ENCODE data around the gene CGAS. TPM values are rescaled to one million over a fixed set of nuclear protein-coding genes. Genes with fewer than 3 reads are reported as not detected.

Gene CGAS
- total RNA-seq, 1 experiment from 2014 or later: 6.4 TPM

- no peak for TF ChIP-seq USF1 (CRISPR knock-in tag; IDR thresholded peaks at IDR 0.05)
- TF ChIP-seq CTCF (IDR thresholded peaks at IDR 0.05): no peak
Measured at GRCh38 chr6:73443555-73443954, 8.5 kb downstream of the CGAS start (continued).

- ATAC-seq (no peak), DNase-seq (ENCODE audit: low spot score) (no peak)
- ChIA-PET CTCF (no interaction called here), POLR2A (no interaction called here)
- Mint-ChIP-seq H3K27ac (no peak overlapping the region), H3K9me3 (no peaks in the 10 kb centered on the region), H3K27me3 (ENCODE audit: low read depth) (no peaks in the 10 kb centered on the region), H3K4me1 (no peaks in the 10 kb centered on the region), H3K36me3 (peaks cover 4% of the 10 kb centered on the region; the same call in 1 of the 2 replicates), H3K4me3 (no peak overlapping the region)
- no peak for TF ChIP-seq ZNF232 (CRISPR knock-in tag; IDR thresholded peaks at IDR 0.05)
Measured at GRCh38 chr6:73435236-73435635, 16.9 kb downstream of the CGAS start.

- POLR2A ChIA-PET: no interaction called here
- DNase-seq (ENCODE audit: low spot score): no peak
- Mint-ChIP-seq H3K36me3 (peaks cover 11% of the 10 kb centered on the region), H3K4me1 (no peaks in the 10 kb centered on the region), H3K9me3 (no peaks in the 10 kb centered on the region), H3K4me3 (no peak overlapping the region), H3K27ac (no peak overlapping the region), H3K27me3 (ENCODE audit: low read depth) (no peaks in the 10 kb centered on the region)
- no peak for ATAC-seq
- TF ChIP-seq ESRRA (CRISPR knock-in tag; IDR thresholded peaks at IDR 0.05; ENCODE audit: borderline replicate concordance) (no peak), MAX (CRISPR knock-in tag; IDR thresholded peaks at IDR 0.05) (no peak), SOX15 (CRISPR knock-in tag; IDR thresholded peaks at IDR 0.05) (no peak), NR3C1 (CRISPR knock-in tag; conservative IDR thresholded peaks at IDR 0.05; ENCODE audit: low read depth) (no peak), NFE2L1 (CRISPR knock-in tag; IDR thresholded peaks at IDR 0.05) (no peak), NR1H2 (CRISPR knock-in tag; IDR thresholded peaks at IDR 0.05) (no peak), ZNF263 (CRISPR knock-in tag; IDR thresholded peaks at IDR 0.05; ENCODE audit: low read depth) (no peak), NR2C2 (CRISPR knock-in tag; IDR thresholded peaks at IDR 0.05) (no peak), GABPB1 (CRISPR knock-in tag; IDR thresholded peaks at IDR 0.05) (no peak)
- CTCF ChIA-PET: no interaction called here
Measured at GRCh38 chr6:73421534-73421933, 30.6 kb downstream of the CGAS start.

GRCh38 chr6:73418081-73418741 is 33.9 kb downstream of the CGAS start:
- H3K9me3 Mint-ChIP-seq: no peaks in the 10 kb centered on the region
- no peaks in the 10 kb centered on the region for H3K27me3 Mint-ChIP-seq (ENCODE audit: low read depth)
- H3K27ac Mint-ChIP-seq: no peak overlapping the region; the same call in 1 of the 2 replicates
- no peak overlapping the region for H3K4me3 Mint-ChIP-seq
- CTCF ChIA-PET: no interaction called here
- TF ChIP-seq CDX4 (CRISPR knock-in tag; IDR thresholded peaks at IDR 0.05; ENCODE audit: borderline replicate concordance) (no peak), MYBL2 (CRISPR knock-in tag; IDR thresholded peaks at IDR 0.05) (no peak), NFE2L1 (CRISPR knock-in tag; IDR thresholded peaks at IDR 0.05) (no peak), ELF4 (CRISPR knock-in tag; IDR thresholded peaks at IDR 0.05; ENCODE audit: low read depth) (no peak)
- DNase-seq (ENCODE audit: low spot score) (no peak), ATAC-seq (no peak)
- H3K36me3 Mint-ChIP-seq: peaks cover 3% of the 10 kb centered on the region; the same call in 1 of the 2 replicates
- no peaks in the 10 kb centered on the region for H3K4me1 Mint-ChIP-seq
- POLR2A ChIA-PET: no interaction called here

GRCh38 chr6:73413102-73413501 is 39.0 kb downstream of the CGAS start:
- H3K9me3 Mint-ChIP-seq: no peaks in the 10 kb centered on the region
- H3K4me1 Mint-ChIP-seq: no peaks in the 10 kb centered on the region
- H3K27ac Mint-ChIP-seq: no peak overlapping the region
- ATAC-seq (no peak), DNase-seq (ENCODE audit: low spot score) (no peak)
- no peaks in the 10 kb centered on the region for H3K36me3 Mint-ChIP-seq
- no peak overlapping the region for H3K4me3 Mint-ChIP-seq
- POLR2A ChIA-PET: no interaction called here
- CTCF ChIA-PET: no interaction called here
- no peaks in the 10 kb centered on the region for H3K27me3 Mint-ChIP-seq (ENCODE audit: low read depth)
- TF ChIP-seq USF1 (CRISPR knock-in tag; IDR thresholded peaks at IDR 0.05) (no peak), OVOL2 (CRISPR knock-in tag; IDR thresholded peaks at IDR 0.05; ENCODE audit: borderline replicate concordance) (no peak), ZNF396 (CRISPR knock-in tag; IDR thresholded peaks at IDR 0.05; ENCODE audit: borderline replicate concordance) (no peak), SMAD3 (CRISPR knock-in tag; IDR thresholded peaks at IDR 0.05; ENCODE audit: borderline replicate concordance) (no peak), ZNF532 (CRISPR knock-in tag; IDR thresholded peaks at IDR 0.05; ENCODE audit: borderline replicate concordance) (no peak), ZNF317 (CRISPR knock-in tag; IDR thresholded peaks at IDR 0.05; ENCODE audit: borderline replicate concordance, low read depth) (no peak)
